Measurements from ENCODE around the gene ZNF205.

ZNF205 gene

GRCh38 chr16:3106205-3106928 lies 6.0 kb upstream of the ZNF205 start:
- peak; percentile 93 to 96 for DNase-seq

- DNase-seq, result no peak
Observed at GRCh38 chr16:3112881-3113574, 642 bp downstream of the ZNF205 start.

GRCh38 chr16:3113765-3114479 lies 1.5 kb downstream of the ZNF205 start:
- no peak for DNase-seq

GRCh38 chr16:3115003-3115402 lies 2.6 kb downstream of the ZNF205 start:
- DNase-seq, result no peak

- no peak for DNase-seq
Observed at GRCh38 chr16:3115561-3115960, 3.2 kb downstream of the ZNF205 start.

- DNase-seq, result no peak
Observed at GRCh38 chr16:3118204-3118790, 5.9 kb downstream of the ZNF205 start.

GRCh38 chr16:3118846-3119245 lies 6.5 kb downstream of the ZNF205 start:
- DNase-seq, result no peak

- DNase-seq, result no peak
Observed at GRCh38 chr16:3119286-3119685, 6.9 kb downstream of the ZNF205 start.

GRCh38 chr16:3119701-3120408 lies 7.5 kb downstream of the ZNF205 start:
- DNase-seq, result no peak

- DNase-seq, result no peak
Observed at GRCh38 chr16:3120435-3120834, 8.0 kb downstream of the ZNF205 start.

GRCh38 chr16:3121851-3122467 lies 9.6 kb downstream of the ZNF205 start:
- no peak for DNase-seq

GRCh38 chr16:3122926-3123570 lies 10.7 kb downstream of the ZNF205 start:
- DNase-seq, result no peak

GRCh38 chr16:3123986-3124886 lies 11.8 kb downstream of the ZNF205 start:
- peak; percentile 97 to 98 for DNase-seq

GRCh38 chr16:3127745-3128144 lies 15.4 kb downstream of the ZNF205 start:
- no peak for DNase-seq

- DNase-seq, result peak; percentile 69 to 76
Observed at GRCh38 chr16:3129137-3130131, 17.0 kb downstream of the ZNF205 start.

GRCh38 chr16:3131755-3132377 lies 19.5 kb downstream of the ZNF205 start:
- DNase-seq, result peak in 1 of 2 experiments; percentile 26

GRCh38 chr16:3133844-3134243 lies 21.5 kb downstream of the ZNF205 start:
- no peak for DNase-seq

- DNase-seq, result peak; percentile 98 to 99
Observed at GRCh38 chr16:3134338-3135125, 22.1 kb downstream of the ZNF205 start, which contains the start of gene ZNF213. Gene ZNF213 (plus strand): TSS chr16:3135029. CDS start chr16:3137281, 2,252 bp downstream.
